Measurements from ENCODE around the gene STBD1.
"Not testable (repeated sequence)": the region's sequence is repeated elsewhere in the genome, so short reads cannot be mapped to it uniquely, and the experiment has no call there.

Gene STBD1

GRCh38 chr4:76325072-76325471, 18.5 kb downstream of the STBD1 start:
- no peak for DNase-seq (ENCODE audit: low read depth)

- DNase-seq (ENCODE audit: low read depth): no peak
Measured at GRCh38 chr4:76326515-76326914, 20.0 kb downstream of the STBD1 start.

GRCh38 chr4:76334885-76335284, 28.4 kb downstream of the STBD1 start:
- DNase-seq (ENCODE audit: low read depth): no peak

- DNase-seq (ENCODE audit: low read depth): no peak
Measured at GRCh38 chr4:76339364-76339763, 32.8 kb downstream of the STBD1 start.

GRCh38 chr4:76341063-76341462, 34.5 kb downstream of the STBD1 start:
- no peak for DNase-seq (ENCODE audit: low read depth)

GRCh38 chr4:76342191-76342590, 35.7 kb downstream of the STBD1 start:
- DNase-seq (ENCODE audit: low read depth): no peak

- no peak for DNase-seq (ENCODE audit: low read depth)
Measured at GRCh38 chr4:76342803-76343202, 36.3 kb downstream of the STBD1 start.

- DNase-seq (ENCODE audit: low read depth): no peak
Measured at GRCh38 chr4:76354517-76355473, 48.3 kb downstream of the STBD1 start.

GRCh38 chr4:76357981-76358380, 51.4 kb downstream of the STBD1 start:
- no peak for DNase-seq (ENCODE audit: low read depth)

GRCh38 chr4:76359881-76360466, 53.4 kb downstream of the STBD1 start:
- DNase-seq (ENCODE audit: low read depth): not testable (repeated sequence)

All from activated T-cell treated with anti-CD3 and anti-CD28 coated beads for 1 hour (primary cell).